Measurements from ENCODE around the gene DKK3. TPM values are rescaled to one million over a fixed set of nuclear protein-coding genes. Genes with fewer than 3 reads are reported as not detected.

Gene DKK3
- polyA plus RNA-seq, 2 of the 4 experiments (the other 2 are of a cell fraction), result 18.4 to 20.8 TPM

- no peak for FAIRE-seq
These were observed 42.3 kb upstream of the DKK3 start for GRCh38 chr11:12050470-12051286.

GRCh38 chr11:12048936-12049790, 40.7 kb upstream of the DKK3 start:
- 94% methylated on average over 18 of the region's 18 CpGs for WGBS (ENCODE audit: missing lambda C conversion rate)
- Histone ChIP-seq H3K4me2 (no peak overlapping the region), H3K4me1 (peaks cover 55% of the 10 kb centered on the region), H3K27ac (peak overlapping the region; percentile 77 to 83), H3K9me3 (no peaks in the 10 kb centered on the region), H3K4me3 (no peak overlapping the region)
- TF ChIP-seq CEBPB (IDR thresholded peaks at IDR 0.05), result no peak
- TF ChIP-seq JUN (IDR thresholded peaks at IDR 0.05), result no peak
- TF ChIP-seq HDAC2 (IDR thresholded peaks at IDR 0.05), result no peak
- no peak for TF ChIP-seq PHF8 (IDR thresholded peaks at IDR 0.05; ENCODE audit: borderline replicate concordance, low read depth)
- no peak for TF ChIP-seq E2F6 (IDR thresholded peaks at IDR 0.05; ENCODE audit: borderline replicate concordance, low read depth)
- TF ChIP-seq HOXA7 (CRISPR knock-in tag; IDR thresholded peaks at IDR 0.05), result no peak
- no peak for TF ChIP-seq BHLHE40 (IDR thresholded peaks at IDR 0.05; ENCODE audit: low read depth, low read length)
- no peak for TF ChIP-seq PBX3 (IDR thresholded peaks at IDR 0.05)
- no peak for TF ChIP-seq ESRRA (IDR thresholded peaks at IDR 0.05; ENCODE audit: borderline replicate concordance, low read length)
- TF ChIP-seq NR3C1 (IDR thresholded peaks at IDR 0.05), result no peak
- TF ChIP-seq TFCP2L1 (CRISPR knock-in tag; IDR thresholded peaks at IDR 0.05), result no peak
- TF ChIP-seq SMC3 (IDR thresholded peaks at IDR 0.05), result no peak
- no peak for TF ChIP-seq JUNB (IDR thresholded peaks at IDR 0.05)
- TF ChIP-seq RCOR1 (IDR thresholded peaks at IDR 0.05; ENCODE audit: low read depth, low read length), result no peak
- no peak for TF ChIP-seq CBX8 (IDR thresholded peaks at IDR 0.05)
- TF ChIP-seq RNF2 (IDR thresholded peaks at IDR 0.05; ENCODE audit: borderline replicate concordance, low read depth), result no peak
- no peak for TF ChIP-seq CBX2 (IDR thresholded peaks at IDR 0.05; ENCODE audit: borderline replicate concordance, low read depth)
- FAIRE-seq (no peak), ATAC-seq (no peak), DNase-seq (ENCODE audit: low read depth in 1 of 2, low spot score in 1 of 2) (no peak)
- POLR2A ChIA-PET, result no interaction called here
- CTCF ChIA-PET, result interaction anchor here (1.7 to 21.4 kb wide), 8 partner anchors 11 to 261 kb away, joined by 4 to 664 read pairs (median 24); no protein-coding TSS in a partner anchor

More at GRCh38 chr11:12050470-12051286, 42.3 kb upstream of the DKK3 start:
- no peak for DNase-seq (ENCODE audit: low read depth in 1 of 2, low spot score in 1 of 2)
- 54% methylated on average over 10 of the region's 10 CpGs for WGBS (ENCODE audit: missing lambda C conversion rate)
- peak in 1 of 2 experiments; percentile 16; a peak in 1 of 6 replicates for ATAC-seq
- Histone ChIP-seq H3K4me1 (peaks cover 49% of the 10 kb centered on the region), H3K4me2 (peak overlapping the region; percentile 29; the same call in 2 of the 3 replicates), H3K4me3 (no peak overlapping the region), H3K9me3 (no peaks in the 10 kb centered on the region), H3K27ac (peak overlapping the region; percentile 77 to 83)
- ChIA-PET POLR2A (interaction anchor here (0.9 kb wide), 1 partner anchor 327 kb away, joined by 3 read pairs; the partner anchor contains the start of gene PARVA), CTCF (interaction anchor here (0.6 to 21.4 kb wide), 13 partner anchors 9 to 263 kb away, joined by 3 to 664 read pairs (median 5); no protein-coding TSS in a partner anchor)
- no peak for TF ChIP-seq ZNF302 (CRISPR knock-in tag; IDR thresholded peaks at IDR 0.05)
- TF ChIP-seq RFX5 (IDR thresholded peaks at IDR 0.05), result no peak
- no peak for TF ChIP-seq EHF (CRISPR knock-in tag; IDR thresholded peaks at IDR 0.05)
- TF ChIP-seq TP53 (CRISPR knock-in tag; IDR thresholded peaks at IDR 0.05), result no peak
- TF ChIP-seq POLR2AphosphoS2 (conservative IDR thresholded peaks at IDR 0.05; ENCODE audit: low read length), result no peak
- TF ChIP-seq REST (IDR thresholded peaks at IDR 0.05), result no peak
- no peak for TF ChIP-seq MAZ (IDR thresholded peaks at IDR 0.05; ENCODE audit: borderline replicate concordance, low read depth, low read length)
- no peak for TF ChIP-seq FOSB (CRISPR knock-in tag; IDR thresholded peaks at IDR 0.05)
- no peak for TF ChIP-seq ZC3H11A (IDR thresholded peaks at IDR 0.05)
- no peak for TF ChIP-seq HOXB5 (CRISPR knock-in tag; IDR thresholded peaks at IDR 0.05)
- TF ChIP-seq GATA3 (IDR thresholded peaks at IDR 0.05; ENCODE audit: borderline replicate concordance), result no peak
- TF ChIP-seq ZFP36 (IDR thresholded peaks at IDR 0.05; ENCODE audit: borderline replicate concordance, partially characterized antibody), result no peak
- no peak for TF ChIP-seq RAD21 (conservative IDR thresholded peaks at IDR 0.05 in 1 of 2, IDR thresholded peaks at IDR 0.05 in 1 of 2)
- no peak for TF ChIP-seq HOXB13 (CRISPR knock-in tag; IDR thresholded peaks at IDR 0.05; ENCODE audit: low read depth)

Measured in A549 (cell line).